Middle frontal gyrus (tissue), 1 donor: ENCODE data around the gene ECHS1.

ENCODE experiments used
- DNase-seq: peaks from one replicate; pipeline ENCODE4 v3.0.0-alpha.2; 2015; ENCODE audit warnings: low spot score; ENCODE audit errors: extremely low spot score

ECHS1 gene

DNA sequence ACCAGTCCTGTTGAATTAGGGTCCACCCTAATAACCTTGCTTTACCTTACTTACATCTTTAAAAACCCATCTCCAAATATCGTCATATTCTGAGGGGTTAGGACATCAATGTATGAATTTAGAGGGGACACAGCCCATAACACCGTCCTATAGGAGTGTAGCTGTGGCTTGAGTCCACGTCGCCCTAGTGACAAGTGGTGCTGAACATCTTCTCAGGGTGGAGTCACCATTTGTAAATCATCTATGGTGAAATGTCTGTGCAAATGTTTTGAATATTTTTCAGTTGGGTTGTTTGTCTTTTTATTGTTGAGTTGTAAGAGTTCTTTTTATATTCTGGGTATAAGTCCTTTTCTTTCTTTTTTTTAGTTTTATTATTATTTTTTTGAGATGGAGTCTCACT lies 31.2 kb downstream of the ECHS1 start:
- no peak for DNase-seq

DNA sequence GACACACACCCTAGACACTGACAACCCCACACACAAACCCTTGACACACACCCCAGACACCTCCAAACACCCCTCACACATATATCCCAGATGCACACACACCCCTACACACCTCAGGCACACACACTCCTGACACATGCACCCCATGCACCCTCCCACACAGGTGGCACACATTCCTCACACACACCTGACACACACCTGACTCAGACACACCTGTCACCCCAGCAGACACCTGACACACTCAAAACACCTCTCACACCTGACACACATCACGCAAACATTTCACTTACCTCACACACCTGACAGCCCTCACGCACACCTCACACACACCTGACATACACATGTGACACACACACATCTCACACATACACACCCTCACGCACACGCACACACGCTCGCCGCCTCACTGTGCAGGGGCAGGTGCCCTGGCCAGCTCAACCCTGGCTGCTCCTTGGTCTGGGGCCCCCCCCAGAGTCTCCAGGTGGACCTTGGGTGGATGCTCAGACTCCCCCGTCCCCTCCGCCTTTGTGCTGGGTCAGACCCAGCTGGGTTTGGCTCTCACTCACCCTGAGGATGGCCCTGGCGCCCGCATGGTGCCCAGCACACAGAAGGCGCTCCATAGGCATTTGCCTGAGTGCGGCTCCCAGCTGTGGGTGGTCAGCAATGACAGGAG lies 33.3 kb downstream of the ECHS1 start:
- no peak for DNase-seq

DNA sequence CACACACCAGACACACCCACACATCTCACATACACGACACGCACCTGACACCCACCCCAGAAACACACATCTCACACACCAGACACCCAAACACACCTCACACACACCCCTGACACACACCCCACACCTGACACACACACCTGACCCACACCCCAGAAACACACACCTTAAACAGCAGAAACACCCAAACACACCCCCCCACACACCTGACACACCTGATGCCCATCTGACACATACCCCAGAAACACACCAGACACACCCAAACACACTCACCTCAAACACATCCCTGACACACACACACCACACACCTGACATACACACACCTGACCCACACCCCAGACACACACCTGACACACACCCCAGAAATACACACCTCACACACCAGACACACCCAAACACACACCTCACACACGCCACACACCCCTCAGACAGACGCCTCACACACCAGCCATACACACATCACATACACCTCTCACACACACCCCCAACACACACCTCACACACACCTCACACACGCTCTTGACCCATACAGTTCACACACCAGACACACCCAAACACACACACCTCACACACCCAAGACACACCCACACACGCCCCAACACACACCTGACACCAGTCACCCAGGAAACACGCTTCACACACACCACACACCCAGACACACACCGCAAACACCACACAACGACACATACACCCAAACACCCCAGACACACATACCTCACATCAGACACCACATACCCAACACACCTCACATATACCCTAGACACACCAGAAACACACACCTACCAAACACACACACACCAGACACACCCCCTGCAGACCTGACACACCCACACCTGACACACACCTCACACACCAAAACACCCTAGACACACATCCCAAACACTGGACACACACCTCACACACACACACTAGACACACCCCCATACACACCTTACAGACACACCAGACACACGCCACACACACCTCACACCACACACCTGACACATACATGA lies 34.8 kb downstream of the ECHS1 start:
- DNase-seq, result no peak

DNA sequence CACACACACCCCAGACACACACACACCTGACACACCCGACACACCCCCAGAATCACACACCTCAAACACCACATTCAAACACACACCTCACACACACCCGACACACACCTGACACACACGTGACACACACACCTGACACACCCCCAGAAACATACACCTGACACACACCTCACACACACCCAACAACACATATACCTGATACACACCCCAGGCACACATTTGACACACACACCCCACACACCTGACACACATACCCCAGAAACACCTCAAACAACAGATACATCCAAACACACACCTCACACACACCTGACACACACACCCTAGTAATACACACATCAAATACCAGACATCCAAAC lies 35.8 kb downstream of the ECHS1 start:
- no peak for DNase-seq

DNA sequence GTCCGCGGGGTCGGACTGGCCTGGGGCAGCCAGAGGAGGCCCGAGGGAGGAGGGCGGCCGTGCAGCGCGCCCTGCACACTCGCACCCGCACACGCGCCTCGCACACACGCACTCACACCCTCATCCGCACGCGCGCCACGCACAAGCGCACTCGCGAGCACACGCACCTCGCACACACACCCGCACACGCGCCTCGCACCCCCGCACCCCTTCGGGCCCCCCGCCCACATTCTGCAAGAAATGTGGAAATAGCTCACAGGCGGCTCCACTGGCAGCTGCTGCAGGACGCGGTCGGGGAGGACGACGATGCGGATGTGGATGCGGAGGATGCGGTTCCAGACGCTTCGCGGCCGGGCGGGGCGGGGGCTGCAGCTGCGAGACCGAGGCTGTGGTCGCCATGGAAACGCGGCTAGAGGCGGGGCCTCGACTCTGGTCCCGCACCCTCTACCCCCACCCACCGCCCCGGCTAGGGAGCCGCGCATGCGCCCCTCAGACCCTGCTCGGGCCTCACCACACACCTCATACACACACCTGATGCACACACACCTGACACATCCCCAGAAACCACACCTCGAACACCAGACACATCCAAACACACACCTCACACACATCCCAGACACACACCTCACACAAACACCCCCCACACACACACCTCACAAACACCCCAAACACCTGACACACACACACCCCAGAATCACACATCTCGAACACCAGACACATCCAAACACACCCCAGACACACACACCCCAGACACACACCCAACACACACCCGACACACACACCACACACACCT lies 36.4 kb downstream of the ECHS1 start, which contains the start of gene CALY:
TSS of gene CALY (minus strand) at position 320 of the 793 bp plus-strand sequence. CDS start 7,907 bp downstream, outside the sequence.
- peak; percentile 55 for DNase-seq

DNA sequence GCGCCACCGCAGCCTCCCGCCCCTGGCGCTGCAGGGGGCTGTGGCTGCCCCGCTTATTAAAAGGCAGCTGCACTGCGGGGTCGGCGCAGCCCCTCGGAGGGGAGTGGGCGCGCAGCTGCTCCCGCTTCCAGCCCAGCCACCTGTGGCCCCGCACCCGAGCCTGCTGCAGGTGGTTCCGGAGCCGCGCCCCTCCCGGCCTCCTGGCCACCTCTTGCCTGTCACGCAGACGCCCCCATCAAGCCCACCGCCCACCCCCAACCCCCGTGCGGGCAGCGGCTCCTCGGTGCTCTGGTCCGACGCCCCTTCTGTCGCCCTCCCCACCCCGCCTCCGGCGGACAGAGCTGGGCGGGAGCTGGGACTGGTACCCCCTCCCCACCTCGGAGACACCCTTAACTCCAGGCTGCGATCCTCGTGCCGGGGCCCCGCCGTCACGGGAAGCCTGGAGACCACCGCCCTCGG lies 37.0 kb downstream of the ECHS1 start:
- no peak for DNase-seq

DNA sequence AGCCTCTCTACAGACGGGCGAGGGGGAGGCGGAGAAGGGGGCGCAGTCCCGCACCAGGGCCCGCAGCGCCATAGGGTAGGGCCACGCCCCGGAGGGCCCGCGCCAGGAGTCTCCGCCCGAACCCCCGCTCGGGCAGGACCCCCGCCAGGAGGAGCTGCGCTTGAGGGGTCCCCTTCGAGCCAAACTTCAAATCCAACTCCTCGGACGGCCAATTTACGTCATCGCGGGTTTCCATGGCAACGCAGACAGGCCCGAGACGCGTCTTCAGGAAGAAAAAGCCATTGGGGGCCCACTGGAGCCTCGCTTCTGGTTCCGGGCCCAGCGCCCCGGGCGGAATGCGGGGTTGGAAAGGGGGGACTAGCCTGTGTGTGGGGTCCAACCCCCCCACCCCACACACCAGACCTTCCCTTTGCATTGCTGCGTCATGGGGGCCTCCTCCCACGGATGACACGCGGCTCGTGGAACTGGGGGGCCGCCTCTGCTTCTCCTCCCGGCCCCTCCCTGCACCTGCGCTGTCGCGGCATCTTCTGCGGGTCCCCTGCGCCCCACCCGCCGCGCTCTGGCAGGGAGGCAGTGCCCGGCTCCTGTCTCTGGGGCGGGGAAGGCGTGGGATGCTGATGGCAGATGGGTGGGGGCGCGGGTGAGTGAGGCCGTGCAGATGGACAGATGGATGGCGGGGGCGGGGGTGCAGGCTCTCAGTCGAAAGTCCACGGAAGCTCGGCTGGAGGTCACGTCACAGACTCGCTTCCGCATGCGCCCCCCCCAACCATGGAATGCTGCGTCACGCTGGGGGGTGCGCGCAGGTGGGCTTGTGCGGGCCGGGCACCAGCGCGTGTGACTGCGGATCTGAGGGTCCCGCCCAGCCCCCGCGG lies 37.7 kb downstream of the ECHS1 start:
- DNase-seq, result peak; percentile 39

DNA sequence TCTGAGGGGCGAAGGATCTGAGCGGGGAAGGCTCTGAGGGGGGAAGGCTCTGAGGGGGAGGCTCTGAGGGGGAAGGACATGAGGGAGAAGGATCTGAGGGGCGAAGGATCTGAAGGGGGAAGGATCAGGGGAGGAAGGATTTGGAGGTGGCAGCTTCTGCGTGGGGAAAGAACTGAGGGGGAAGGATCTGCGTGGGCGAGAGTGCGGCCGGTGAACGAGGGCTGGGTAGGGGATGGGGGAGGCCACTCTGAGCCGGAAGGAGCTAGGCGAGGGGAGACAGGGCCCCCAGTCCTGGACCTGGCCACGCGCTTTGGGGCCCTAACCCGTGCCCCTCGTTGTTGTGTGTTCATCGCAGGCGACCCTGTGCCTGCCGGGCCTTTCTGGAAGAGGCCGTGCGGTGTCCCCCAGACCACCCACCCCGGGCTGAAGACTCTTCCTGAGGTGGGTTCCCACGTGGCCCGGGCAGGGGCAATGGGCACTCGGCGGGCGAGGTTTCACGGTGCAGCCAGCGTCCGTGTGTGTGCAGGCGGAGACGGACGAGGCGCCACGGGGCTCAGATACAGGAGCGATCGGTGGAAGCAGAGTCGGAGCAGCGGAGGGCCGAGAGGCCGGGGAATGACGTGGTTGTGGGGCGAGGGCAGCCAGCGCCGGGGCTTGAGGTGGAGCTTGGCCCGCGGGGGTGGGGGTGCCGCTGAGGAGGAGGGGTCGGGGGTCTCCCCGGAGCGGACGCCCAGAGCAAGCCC lies 38.5 kb downstream of the ECHS1 start:
- no peak for DNase-seq

DNA sequence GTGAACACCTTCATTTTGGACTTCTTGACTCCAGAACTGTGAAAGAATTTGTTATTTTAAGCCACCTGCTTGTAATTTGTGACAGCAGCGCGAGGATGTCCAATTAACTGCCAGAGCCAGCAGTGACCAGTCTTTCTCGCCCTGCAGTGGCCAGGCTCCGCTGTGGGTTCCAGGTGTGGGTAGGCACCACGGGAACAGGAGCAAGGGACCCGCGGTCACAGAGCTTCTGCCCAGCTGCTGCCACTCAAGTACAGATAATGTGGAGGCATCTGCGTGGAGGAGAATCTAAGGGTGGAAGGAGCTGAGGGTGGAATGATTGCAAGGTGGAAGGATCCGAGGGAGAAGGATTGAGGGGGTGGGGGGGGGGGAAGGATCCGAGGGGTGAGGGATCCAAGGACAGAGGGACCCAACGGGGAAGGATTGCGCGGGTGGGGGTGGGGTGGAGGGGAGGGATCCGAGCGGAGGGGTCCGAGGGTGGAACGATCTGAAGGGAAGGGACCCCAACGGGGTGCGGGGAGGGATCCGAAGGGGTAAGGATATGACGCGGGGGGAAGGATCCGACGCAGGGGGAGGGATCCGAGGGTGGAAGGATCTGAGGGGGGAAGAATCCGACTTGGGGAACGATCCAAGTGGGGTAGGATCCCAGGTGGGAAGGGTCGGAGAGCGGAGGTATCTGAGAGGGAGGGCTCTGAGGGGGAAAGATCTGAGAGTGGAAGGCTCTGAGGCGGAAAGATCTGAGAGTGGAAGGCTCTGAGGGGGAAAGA lies 40.0 kb downstream of the ECHS1 start:
- no peak for DNase-seq

DNA sequence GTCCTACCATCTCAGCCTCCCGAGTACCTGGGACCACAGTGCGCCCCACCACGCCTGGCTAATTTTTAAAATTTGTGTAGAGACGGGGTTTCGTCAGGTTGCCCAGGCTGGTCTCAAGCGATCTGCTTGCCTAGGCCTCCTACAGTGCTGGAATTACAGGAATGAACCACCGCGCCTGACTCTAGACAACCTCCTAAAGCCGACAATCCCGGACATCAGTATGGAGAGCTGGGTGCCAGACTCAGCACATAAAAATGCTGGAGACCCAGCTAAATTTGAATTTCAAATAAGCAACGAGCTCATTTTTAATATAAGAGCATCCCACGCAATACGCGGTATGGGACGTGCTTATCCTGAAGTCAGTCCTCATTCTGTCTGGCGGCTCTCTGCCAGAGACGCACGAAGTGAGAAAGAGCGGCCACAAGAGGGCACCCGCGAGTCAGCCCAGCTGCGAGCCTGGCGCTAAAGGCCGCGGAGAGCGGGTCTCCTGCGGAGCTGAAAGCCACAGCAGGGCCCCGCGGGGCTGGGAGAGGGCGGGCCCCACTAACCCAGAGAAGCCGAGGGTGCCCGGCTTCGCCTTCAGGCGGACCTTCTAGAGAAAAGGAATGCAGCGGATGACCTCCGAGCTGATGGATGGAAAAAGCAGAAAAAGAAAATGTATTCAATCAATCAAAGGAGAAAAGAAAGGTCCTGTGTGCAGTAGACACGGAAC lies 43.5 kb downstream of the ECHS1 start:
- DNase-seq, result peak; percentile 85

DNA sequence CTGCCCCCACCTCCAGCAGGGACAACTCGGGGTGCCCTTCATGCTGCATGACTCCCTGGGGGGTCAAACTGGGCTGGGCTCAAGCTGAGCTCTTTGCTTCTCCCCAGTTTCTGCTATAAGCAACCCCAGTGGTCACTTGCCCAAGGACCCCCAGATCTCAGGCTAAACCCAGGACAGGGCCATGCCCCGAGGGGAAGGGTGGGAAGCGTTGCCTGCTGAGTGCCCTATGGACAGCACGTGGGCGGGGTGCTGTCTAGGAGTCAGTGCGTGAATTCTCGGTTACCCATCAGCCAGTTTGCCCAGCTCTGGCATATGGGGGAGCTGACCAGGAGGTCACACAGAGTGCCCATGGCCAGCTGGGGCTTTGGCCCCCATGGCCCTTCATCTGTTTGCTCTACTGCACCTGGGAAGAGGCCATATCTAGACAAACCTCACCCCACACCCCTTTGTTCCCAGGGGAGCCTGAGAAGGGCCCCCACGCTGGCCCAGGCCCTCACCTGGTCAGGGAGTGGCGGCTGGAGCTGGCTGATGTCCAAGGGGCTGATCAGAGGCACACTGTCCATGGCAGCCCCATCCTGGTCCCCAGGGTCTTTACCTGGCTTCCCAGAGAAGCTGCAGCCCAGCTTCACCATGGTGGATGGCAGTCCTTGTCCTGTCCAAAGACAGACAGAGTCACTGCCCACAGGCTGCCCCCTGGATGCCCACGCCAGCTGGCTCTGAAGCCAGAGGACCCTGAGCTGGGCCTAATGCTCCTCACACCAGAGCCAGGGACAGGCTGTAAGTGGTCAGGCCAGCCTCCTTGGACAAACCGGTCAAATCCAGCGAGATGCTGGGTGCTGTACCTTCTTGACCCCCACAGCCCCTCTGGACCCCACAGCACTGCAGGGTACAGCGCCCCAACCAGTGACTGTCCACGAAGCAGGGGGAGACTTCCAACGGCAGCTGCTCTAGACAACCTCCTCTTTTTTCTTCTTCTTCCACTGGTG lies 44.5 kb downstream of the ECHS1 start:
- DNase-seq, result no peak

DNA sequence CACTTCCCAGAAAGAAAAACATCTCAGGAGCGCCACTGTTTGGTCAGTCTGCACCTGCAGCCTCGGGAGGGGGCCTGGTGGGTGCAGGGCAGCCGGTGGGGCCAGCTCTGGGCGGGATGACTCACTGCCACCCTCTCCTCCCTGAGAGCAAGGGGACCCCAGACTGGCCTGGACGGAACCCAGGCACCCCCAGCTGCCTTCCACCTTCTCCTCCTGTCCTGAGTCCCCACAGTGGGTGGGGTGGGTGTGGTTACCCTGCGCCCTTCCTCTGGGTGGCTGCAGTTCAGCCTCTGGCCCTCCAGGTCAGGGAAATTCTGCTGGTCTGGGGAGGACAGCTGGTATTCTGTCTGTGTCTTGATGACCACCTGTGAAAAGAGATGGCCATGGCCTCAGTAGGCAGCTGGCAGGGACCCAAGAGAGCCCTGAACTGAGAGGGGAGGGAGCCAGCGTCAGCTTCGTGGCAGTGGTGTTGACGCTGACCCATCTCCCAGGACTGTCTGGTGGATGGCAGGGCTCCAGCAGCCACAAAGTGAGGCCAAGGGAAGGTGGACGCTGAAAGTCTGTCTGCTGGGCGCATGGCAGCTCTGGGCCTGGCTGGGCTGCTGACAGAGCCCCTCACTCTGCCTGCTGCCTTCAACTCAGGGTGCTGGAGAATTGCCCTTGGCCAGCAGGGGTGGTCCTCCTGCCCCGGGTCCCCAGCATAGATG lies 45.4 kb downstream of the ECHS1 start:
- DNase-seq, result no peak

DNA sequence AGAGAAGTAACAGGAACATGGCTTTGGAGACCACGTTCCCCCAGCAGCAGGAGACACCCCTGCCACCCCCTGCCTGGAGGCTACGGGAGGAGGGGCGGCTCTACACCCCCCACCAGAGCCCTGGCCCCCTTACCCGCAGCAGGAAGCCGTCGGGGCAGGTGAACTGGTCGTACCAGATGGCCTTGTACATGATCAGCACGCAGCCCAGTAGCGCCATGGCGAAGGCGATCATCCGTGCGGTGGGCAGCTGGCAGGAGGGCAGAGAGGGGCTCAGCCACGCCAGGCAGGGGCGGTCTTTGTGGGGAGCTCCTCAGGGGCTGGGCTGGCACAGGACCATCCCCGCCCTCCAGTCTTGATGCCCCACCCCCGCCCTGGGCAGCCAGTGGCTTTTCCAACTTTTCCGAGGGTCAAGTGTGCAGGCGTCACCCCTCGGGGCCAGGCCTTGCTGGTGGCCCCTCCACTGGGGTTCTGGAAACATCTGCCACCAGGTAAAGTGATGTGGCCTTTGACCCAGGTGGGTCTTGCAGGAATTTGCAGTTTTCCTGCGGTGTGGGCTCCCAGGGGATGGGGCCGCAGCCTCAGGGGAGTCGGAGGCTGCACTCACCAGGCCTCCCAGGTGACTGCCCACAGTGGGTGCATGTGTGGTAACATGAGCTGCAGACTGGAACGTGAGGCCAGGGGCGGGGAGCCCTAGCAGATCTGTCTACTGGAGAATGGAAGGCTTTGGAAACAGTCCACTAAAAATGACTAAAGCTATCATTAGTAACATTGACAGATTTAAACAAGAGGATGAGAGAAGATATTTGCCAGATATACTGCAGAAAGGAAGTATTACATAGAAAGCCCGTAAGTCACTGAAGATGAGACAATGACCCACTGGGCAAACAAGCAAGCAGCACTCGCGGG lies 46.2 kb downstream of the ECHS1 start:
- DNase-seq, result no peak

DNA sequence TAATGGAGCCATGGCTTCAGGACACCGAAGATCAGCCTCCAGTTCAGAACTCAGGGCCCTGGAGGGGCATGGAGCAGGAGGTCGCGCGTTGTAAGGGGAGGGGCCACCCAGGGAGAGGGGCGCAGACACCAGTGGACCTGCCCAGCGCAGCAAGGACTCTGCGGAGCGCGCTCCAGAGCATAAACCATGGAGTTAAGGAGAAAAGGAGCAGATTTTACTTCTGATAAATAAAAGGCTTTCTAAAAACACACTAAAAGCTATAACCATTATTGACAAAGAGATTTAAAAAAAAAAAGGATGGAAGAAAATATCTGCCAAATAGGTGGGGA lies 47.0 kb downstream of the ECHS1 start:
- no peak for DNase-seq

DNA sequence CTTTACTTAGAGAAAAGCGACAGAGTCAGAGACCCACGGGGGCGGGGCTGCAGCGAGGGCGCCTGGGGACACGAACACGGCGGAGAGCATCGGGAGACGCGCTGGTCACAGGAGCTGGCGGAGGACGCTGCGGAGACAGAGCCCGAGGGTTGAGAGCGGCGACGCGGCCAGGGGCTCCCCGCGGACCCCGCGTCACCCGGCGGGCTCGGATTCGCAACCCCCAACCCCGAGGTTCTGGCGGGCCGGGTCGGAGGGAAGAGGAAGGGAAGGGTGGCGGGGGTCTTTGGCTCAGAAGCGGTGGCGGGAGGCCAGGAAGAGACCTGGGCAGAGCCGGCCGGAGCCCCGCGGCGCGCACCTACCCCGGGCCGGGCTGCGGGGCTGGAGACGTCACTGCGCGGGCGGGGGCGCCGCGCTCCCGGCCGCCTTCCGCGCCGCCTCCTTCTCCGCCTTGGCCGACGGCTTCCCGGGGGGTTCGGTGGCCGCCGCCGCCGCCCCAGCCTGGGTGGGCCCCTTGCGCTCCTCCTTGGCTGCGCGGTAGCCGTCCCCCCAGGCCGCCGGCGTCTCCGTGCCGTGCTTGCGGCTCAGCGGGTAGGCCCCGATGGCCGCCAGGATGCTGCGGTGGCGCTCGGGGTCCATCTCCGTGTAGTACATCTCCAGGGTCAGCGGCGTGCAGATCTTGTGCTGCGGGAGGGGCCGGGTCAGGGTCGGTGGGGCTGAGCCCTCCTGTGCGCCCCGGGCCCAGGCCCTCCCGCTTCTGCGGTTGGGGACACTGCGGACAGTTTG lies 47.5 kb downstream of the ECHS1 start:
- DNase-seq, result no peak
